GM21367 (cell line): Measurements from ENCODE around the gene KRTAP10-3.
"Not testable (repeated sequence)": the region's sequence is repeated elsewhere in the genome, so short reads cannot be mapped to it uniquely, and the experiment has no call there.

Experiments used
- ATAC-seq: cut with Tn5 transposase; IDR thresholded peaks from one replicate; pipeline ENCODE4 v1.9.1; 2021; ENCODE audit not compliant: unreplicated experiment

Gene KRTAP10-3, protein sequence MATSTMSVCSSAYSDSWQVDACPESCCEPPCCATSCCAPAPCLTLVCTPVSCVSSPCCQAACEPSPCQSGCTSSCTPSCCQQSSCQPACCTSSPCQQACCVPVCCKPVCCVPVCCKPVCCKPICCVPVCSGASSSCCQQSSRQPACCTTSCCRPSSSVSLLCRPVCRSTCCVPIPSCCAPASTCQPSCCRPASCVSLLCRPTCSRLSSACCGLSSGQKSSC

GRCh38 chr21:44558695-44559094 lies at the start of gene KRTAP10-3:
KRTAP10-3 (minus strand) TSS chr21:44558795; CDS start chr21:44558715, 80 bp downstream.
- no peak for ATAC-seq

DNA sequence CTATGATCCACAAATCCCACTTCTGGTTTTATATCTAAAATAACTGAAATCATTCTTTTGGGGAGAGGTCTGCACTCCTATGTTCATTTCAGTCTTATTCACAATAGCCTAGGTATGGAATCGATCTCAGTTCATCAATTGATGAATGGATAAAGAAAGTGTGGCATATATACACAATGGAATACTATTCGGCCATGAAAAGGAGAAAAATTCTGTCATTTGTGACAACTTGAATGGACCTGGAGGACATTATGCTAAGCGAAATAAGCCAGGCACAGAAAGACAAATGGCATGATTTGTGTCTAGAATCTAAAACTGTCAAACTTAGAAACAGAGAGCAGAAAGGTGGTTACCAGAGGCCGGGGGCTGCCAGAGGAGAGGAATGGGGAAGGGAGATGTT lies 47.9 kb upstream of the KRTAP10-3 start:
- ATAC-seq: no peak

- no peak for ATAC-seq
These were observed 45.3 kb upstream of the KRTAP10-3 start for GRCh38 chr21:44603911-44604310.

GRCh38 chr21:44603109-44603875 lies 44.7 kb upstream of the KRTAP10-3 start:
- ATAC-seq: no peak

- ATAC-seq: no peak
These were observed 43.9 kb upstream of the KRTAP10-3 start for GRCh38 chr21:44602463-44602850.

- ATAC-seq: no peak
These were observed 43.2 kb upstream of the KRTAP10-3 start for GRCh38 chr21:44601596-44602462.

DNA sequence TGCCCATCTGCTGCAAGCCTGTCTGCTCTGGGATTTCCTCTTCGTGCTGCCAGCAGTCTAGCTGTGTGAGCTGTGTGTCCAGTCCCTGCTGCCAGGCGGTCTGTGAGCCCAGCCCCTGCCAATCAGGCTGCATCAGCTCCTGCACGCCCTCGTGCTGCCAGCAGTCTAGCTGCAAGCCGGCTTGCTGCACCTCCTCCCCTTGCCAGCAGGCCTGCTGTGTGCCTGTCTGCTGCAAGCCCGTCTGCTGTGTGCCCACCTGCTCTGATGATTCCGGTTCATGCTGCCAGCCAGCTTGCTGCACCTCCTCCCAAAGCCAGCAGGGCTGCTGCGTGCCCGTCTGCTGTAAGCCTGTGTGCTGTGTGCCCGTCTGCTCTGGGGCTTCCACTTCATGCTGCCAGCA lies 42.5 kb upstream of the KRTAP10-3 start:
- not testable (repeated sequence) for ATAC-seq

GRCh38 chr21:44600118-44600978 lies 41.8 kb upstream of the KRTAP10-3 start, which contains the start of gene KRTAP10-7:
KRTAP10-7 (plus strand) TSS chr21:44600597; CDS start chr21:44600622, 25 bp downstream.
- not testable (repeated sequence) for ATAC-seq

DNA sequence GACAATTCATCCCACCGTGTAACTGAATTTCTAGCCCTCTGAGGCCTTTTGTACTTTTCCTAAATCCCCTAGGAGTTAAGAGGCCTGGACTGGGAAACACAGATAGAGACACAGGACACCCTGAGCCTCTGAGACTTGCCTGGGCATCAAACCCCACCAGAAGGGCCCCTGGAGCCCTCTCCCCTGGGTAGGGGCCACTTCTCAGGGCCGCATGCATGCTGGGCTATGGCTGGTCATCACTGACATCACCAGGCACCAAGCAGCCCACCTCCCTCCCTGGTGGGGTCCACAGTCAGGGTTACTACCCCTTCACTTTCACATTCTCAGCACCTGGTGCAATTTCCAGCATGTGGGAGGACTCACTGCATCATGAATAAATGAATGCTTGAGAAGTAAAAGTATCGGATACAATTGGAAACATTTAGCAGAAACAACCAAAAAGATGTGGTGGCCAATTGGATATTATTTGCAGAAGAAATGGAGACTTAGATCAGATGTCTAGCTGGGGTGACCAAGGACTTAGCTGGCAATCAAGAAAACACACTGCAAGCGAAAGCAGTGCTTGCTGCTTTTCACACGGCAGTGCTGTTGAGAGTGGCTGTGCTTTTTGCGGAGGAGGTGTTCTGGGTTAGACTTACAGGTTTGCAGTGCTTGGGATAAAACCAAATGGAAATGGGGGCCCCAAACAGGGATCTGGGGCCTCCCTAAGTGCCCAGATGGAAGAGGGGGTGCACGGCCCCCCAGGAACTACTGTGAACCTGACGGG lies 40.9 kb upstream of the KRTAP10-3 start:
- no peak for ATAC-seq

DNA sequence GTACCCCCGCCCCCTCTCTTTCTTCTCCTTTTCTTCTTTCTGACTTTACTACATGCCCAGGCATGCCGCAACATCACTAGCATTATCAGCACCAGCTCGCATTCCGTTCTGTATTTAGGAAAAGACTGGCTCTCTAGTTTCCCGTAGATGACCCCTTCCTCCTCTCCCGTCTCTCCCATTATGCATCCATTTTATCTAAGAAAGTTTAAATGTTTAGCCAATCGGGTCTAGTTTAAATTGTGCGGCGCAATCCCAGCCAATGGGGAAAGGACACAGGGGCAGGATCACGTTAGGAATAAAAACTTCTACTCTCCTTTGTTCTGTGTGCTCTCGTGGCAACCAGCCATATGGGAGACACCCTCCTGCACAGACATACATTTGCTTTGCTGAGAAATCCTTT lies 39.5 kb upstream of the KRTAP10-3 start:
- no peak for ATAC-seq

GRCh38 chr21:44596068-44596725 lies 37.6 kb upstream of the KRTAP10-3 start:
- no peak for ATAC-seq

GRCh38 chr21:44595524-44595923 lies 36.9 kb upstream of the KRTAP10-3 start:
- ATAC-seq: no peak

DNA sequence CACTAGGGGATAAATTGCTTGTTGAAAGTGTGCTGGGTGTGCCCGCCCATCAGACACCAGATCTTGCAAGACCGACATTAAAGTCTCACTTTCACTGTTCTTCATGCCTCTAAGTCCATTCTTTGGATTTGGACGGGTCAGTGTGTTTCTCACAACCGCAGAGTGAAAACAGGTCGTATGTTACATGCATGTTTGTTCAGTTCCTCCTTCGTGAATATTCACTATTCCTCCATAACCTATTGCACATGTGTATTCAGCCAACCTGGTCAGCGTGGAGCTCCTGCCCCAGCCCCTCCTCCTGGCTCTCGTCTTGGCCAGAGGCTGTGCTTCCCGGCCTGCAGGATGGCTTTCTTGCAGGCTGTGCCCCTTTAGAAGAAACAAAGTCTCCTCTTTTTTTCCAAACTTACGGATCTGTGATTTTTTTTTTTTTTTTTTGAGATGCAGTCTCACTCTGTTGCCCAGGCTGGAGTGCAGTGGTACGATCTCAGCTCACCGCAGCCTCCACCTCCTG lies 35.9 kb upstream of the KRTAP10-3 start:
- no peak for ATAC-seq

DNA sequence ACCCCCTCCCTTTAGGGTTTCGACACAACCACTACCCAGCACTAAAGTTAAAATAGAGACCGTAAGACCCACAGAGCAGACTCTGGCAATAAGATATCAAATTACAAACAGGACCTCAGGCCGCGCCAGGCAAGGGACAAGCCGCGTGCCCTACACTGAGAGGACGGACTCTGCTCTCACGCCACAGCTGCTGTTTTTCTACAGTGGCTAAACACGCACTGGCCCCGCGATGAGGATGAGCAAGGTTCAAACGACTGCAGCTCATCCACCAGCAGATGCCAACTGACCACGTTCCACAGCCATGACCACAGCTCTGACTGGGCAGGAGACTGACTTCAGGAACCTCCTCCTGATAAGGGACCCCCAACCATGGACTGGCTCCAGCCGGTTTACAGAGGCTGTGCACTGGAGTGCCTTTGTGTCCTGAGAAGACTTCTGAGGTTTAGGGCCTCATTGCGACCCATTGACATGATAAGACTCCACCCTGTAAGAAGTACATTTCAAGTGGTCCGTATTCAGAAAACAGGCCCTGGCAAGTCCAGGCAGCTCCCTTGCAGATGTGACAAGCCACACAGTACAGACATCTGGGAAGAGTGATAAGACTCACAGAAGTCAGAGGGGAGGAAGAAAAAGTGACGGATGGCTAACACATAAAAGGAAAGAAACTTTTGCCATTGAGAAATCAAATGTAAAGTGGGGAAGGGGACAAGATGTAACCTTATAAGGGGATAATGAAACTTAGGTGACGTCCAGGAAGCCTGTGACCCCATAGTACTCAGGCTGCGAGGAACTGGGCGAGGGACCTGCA lies 35.2 kb upstream of the KRTAP10-3 start:
- ATAC-seq: no peak

- ATAC-seq: no peak
These were observed 34.1 kb upstream of the KRTAP10-3 start, which contains the start of gene KRTAP10-6 for GRCh38 chr21:44592446-44593311. KRTAP10-6 (minus strand) TSS chr21:44592505; CDS start chr21:44592484, 21 bp downstream.

- ATAC-seq: not testable (repeated sequence)
These were observed 33.2 kb upstream of the KRTAP10-3 start for GRCh38 chr21:44591801-44592130.
